GM21737 (cell line): ENCODE data around the gene ANK2.

Experiments used
- ATAC-seq: cut with Tn5 transposase; IDR thresholded peaks from one replicate; pipeline ENCODE4 v1.9.1; 2021; ENCODE audit warnings: mild to moderate bottlenecking, moderate library complexity; ENCODE audit not compliant: unreplicated experiment

Gene ANK2

DNA sequence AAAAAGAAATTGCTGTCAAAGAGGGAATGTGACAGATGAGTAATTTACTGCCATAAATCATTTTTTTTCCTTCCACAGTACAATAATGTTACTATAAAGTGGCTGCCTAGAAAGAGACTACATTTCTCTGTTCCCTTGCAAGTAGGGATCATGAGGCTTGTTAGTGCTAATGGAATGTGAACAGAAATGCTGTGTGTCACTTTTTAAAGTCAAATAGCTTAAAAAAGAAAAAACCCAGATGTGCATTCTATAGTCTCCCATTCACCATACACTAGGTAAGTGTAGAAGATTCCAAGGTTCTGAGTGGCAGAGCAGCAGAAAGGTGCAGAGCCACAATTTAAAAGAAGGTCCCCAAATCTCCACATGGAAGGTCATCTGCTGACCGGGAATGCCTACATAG is 383.7 kb downstream of the ANK2 start:
- no peak for ATAC-seq
